Measurements from ENCODE around the gene PRKCQ.

PRKCQ gene

GRCh38 chr10:6516281-6516928 lies 63.7 kb downstream of the PRKCQ start:
- no peak overlapping the region for H3K4me3 ChIP-seq (ENCODE audit: low read depth, low read length)
- no peak for TF ChIP-seq CTCF (IDR thresholded peaks at IDR 0.05; ENCODE audit: low read depth, low read length)

GRCh38 chr10:6514844-6515780 lies 65.0 kb downstream of the PRKCQ start:
- TF ChIP-seq CTCF (IDR thresholded peaks at IDR 0.05; ENCODE audit: low read depth, low read length): no peak
- H3K4me3 ChIP-seq (ENCODE audit: low read depth, low read length): no peak overlapping the region

GRCh38 chr10:6514180-6514579 lies 65.9 kb downstream of the PRKCQ start:
- H3K4me3 ChIP-seq (ENCODE audit: low read depth, low read length): no peak overlapping the region
- TF ChIP-seq CTCF (IDR thresholded peaks at IDR 0.05; ENCODE audit: low read depth, low read length): no peak

GRCh38 chr10:6513476-6513875 lies 66.6 kb downstream of the PRKCQ start:
- H3K4me3 ChIP-seq (ENCODE audit: low read depth, low read length): no peak overlapping the region

GRCh38 chr10:6512182-6512581 lies 67.9 kb downstream of the PRKCQ start:
- H3K4me3 ChIP-seq (ENCODE audit: low read depth, low read length): no peak overlapping the region
- TF ChIP-seq CTCF (IDR thresholded peaks at IDR 0.05; ENCODE audit: low read depth, low read length): no peak

More at GRCh38 chr10:6513476-6513875, 66.6 kb downstream of the PRKCQ start:
- no peak for TF ChIP-seq CTCF (IDR thresholded peaks at IDR 0.05; ENCODE audit: low read depth, low read length)

- no peak overlapping the region for H3K4me3 ChIP-seq (ENCODE audit: low read depth, low read length)
- TF ChIP-seq CTCF (IDR thresholded peaks at IDR 0.05; ENCODE audit: low read depth, low read length): no peak
Observed at GRCh38 chr10:6511347-6511746, 68.7 kb downstream of the PRKCQ start.

- TF ChIP-seq CTCF (IDR thresholded peaks at IDR 0.05; ENCODE audit: low read depth, low read length): no peak
- no peak overlapping the region for H3K4me3 ChIP-seq (ENCODE audit: low read depth, low read length)
Observed at GRCh38 chr10:6507311-6507710, 72.8 kb downstream of the PRKCQ start.
